HepG2 (cell line): ENCODE results near the gene SERPINB6. TPM values are rescaled to one million over a fixed set of nuclear protein-coding genes. Genes with fewer than 3 reads are reported as not detected.

ENCODE experiments used
- ATF5 ChIP-seq: sonication (generic); formaldehyde crosslinking; IDR thresholded peaks from 2 replicates; pipeline ENCODE4 v1.4.0; 2020; ENCODE audit warnings: mild to moderate bottlenecking, low read depth, missing genetic modification reagents
- ATF7-NPFF ChIP-seq: sonication (generic); formaldehyde crosslinking; IDR thresholded peaks from 2 replicates; pipeline ENCODE4 v1.8.1; 2023; ENCODE audit warnings: mild to moderate bottlenecking, low read depth, missing genetic modification reagents, moderate library complexity
- GMEB1 ChIP-seq: sonication (generic); formaldehyde crosslinking; IDR thresholded peaks from 2 replicates; pipeline ENCODE4 v1.5.1; 2020; ENCODE audit warnings: missing genetic modification reagents, mild to moderate bottlenecking, borderline replicate concordance
- HINFP ChIP-seq: sonication (generic); formaldehyde crosslinking; IDR thresholded peaks from 2 replicates; pipeline ENCODE4 v1.4.0; 2020; ENCODE audit warnings: low read depth, mild to moderate bottlenecking, missing genetic modification reagents
- NFE2L2 ChIP-seq: fragments of 150-350 bp; IDR thresholded peaks from 2 replicates; pipeline ENCODE4 v1.6.1; 2014; ENCODE audit warnings: low read length
- NR2F6 ChIP-seq, 2 experiments: IDR thresholded peaks; 2 replicates each; pipeline ENCODE4 v1.6.1; 2016; ENCODE audit warnings: antibody characterized with exemption in 1 of 2, mild to moderate bottlenecking in 1 of 2
- SIN3B ChIP-seq: fragments of 150-350 bp; IDR thresholded peaks from 2 replicates; pipeline ENCODE4 v1.6.1; 2014; ENCODE audit warnings: low read length
- SP2 ChIP-seq: sonication (generic); formaldehyde crosslinking; IDR thresholded peaks from 2 replicates; pipeline ENCODE4 v1.5.1; 2020; ENCODE audit warnings: mild to moderate bottlenecking, missing genetic modification reagents
- SRSF9 ChIP-seq: fragments of 200-400 bp; formaldehyde crosslinking; IDR thresholded peaks from 2 replicates; pipeline ENCODE4 v1.6.1; 2018; ENCODE audit warnings: borderline replicate concordance, mild to moderate bottlenecking, low read depth, low read length; ENCODE audit not compliant: insufficient read depth, poor library complexity, severe bottlenecking
- TSC22D2 ChIP-seq: sonication (generic); formaldehyde crosslinking; IDR thresholded peaks from 2 replicates; pipeline ENCODE4 v1.5.1; 2020; ENCODE audit warnings: missing genetic modification reagents, mild to moderate bottlenecking, borderline replicate concordance
- ZNF280B ChIP-seq: sonication (generic); formaldehyde crosslinking; IDR thresholded peaks from 2 replicates; pipeline ENCODE4 v1.5.0; 2020; ENCODE audit warnings: missing genetic modification reagents, mild to moderate bottlenecking, borderline replicate concordance
- ZNF33B ChIP-seq: sonication (generic); formaldehyde crosslinking; IDR thresholded peaks from 2 replicates; pipeline ENCODE4 v1.5.1; 2020; ENCODE audit warnings: mild to moderate bottlenecking, missing genetic modification reagents
- ZNF562 ChIP-seq: sonication (generic); formaldehyde crosslinking; IDR thresholded peaks from 2 replicates; pipeline ENCODE4 v1.8.0; 2022; ENCODE audit warnings: missing genetic modification reagents, borderline replicate concordance
- ZNF567 ChIP-seq: sonication (generic); formaldehyde crosslinking; IDR thresholded peaks from 2 replicates; pipeline ENCODE4 v1.8.1; 2023; ENCODE audit warnings: mild to moderate bottlenecking, missing genetic modification reagents, borderline replicate concordance
- ZNF770 ChIP-seq: sonication (generic); formaldehyde crosslinking; IDR thresholded peaks from 2 replicates; pipeline ENCODE4 v1.5.0; 2020; ENCODE audit warnings: mild to moderate bottlenecking, missing genetic modification reagents
- ZNF83 ChIP-seq: sonication (generic); formaldehyde crosslinking; IDR thresholded peaks from 2 replicates; pipeline ENCODE4 v1.4.0; 2020; ENCODE audit warnings: missing genetic modification reagents, mild to moderate bottlenecking, borderline replicate concordance
- ZUFSP ChIP-seq: sonication (generic); formaldehyde crosslinking; IDR thresholded peaks from 2 replicates; pipeline ENCODE4 v1.9.0; 2021; ENCODE audit warnings: missing genetic modification reagents, mild to moderate bottlenecking, borderline replicate concordance
- polyA plus RNA-seq, 8 experiments: library from polyadenylated mRNA; depleted of rRNA in 3 of 8; stranded (reverse) in 7 of 8; unstranded in 1 of 8; fragments of >200 nt; fragmentation: Illumina TruSeq in 4 of 8; extraction: Trizol in 4 of 8; gene quantifications; 2 replicates each; pipeline versions ENCODE4 v1.2.1 to v1.2.3, GENCODE V29; 2011 to 2016; ENCODE audit warnings: low read depth in 4 of 8, missing spikeins in 1 of 8, mixed read lengths in 1 of 8; ENCODE audit not compliant: insufficient read depth in 1 of 8
- total RNA-seq, 5 experiments: library from RNA; depleted of rRNA; stranded (reverse); fragments of >200 nt; fragmentation: Illumina TruSeq; extraction: Trizol; gene quantifications; 2 replicates each; pipeline ENCODE4 v1.2.3, GENCODE V29; 2016; ENCODE audit warnings: low read depth in 1 of 5

SERPINB6 gene
- total and polyA plus RNA-seq, 2 of the 13 experiments (the other 11 are each of a cell fraction or from before 2014, with no cell fraction given) = 38.2 to 61.3 TPM

GRCh38 chr6:2999618-3000557, 28.5 kb upstream of the SERPINB6 start, which contains the start of gene NQO2 (continued):
- TF ChIP-seq NFE2L2 = no peak
- no peak for TF ChIP-seq ATF5
- TF ChIP-seq TSC22D2 (CRISPR knock-in tag) = no peak
- TF ChIP-seq ATF7-NPFF (CRISPR knock-in tag) = peak; percentile 95; the same call in 1 of the 2 replicates
- TF ChIP-seq SRSF9 = no peak
- peak; percentile 81 for TF ChIP-seq ZNF280B (CRISPR knock-in tag)
- peak; percentile 16; the same call in 1 of the 2 replicates for TF ChIP-seq ZNF567
- no peak for TF ChIP-seq ZNF562
- TF ChIP-seq ZNF83 (CRISPR knock-in tag) = peak; percentile 74; the same call in 1 of the 2 replicates
- TF ChIP-seq ZUFSP (CRISPR knock-in tag) = no peak
- TF ChIP-seq SIN3B = no peak
- no peak for TF ChIP-seq ZNF770 (CRISPR knock-in tag)
- TF ChIP-seq ZNF33B (CRISPR knock-in tag) = peak; percentile 56
- no peak for TF ChIP-seq HINFP (CRISPR knock-in tag)
- TF ChIP-seq SP2 (CRISPR knock-in tag) = no peak
- TF ChIP-seq NR2F6 (IDR thresholded peaks at IDR 0.05) = no peak
- TF ChIP-seq NR2F6 (CRISPR knock-in tag; IDR thresholded peaks at IDR 0.05) = no peak
- TF ChIP-seq GMEB1 (CRISPR knock-in tag) = peak; percentile 79; the same call in 1 of the 2 replicates
